SK-N-SH treated with all-trans-retinoic acid at 6 μM for 48 hours (cell line): ENCODE results near the gene ABHD2.

ENCODE experiments used
- ARNTL ChIP-seq: fragments of 450-650 bp; formaldehyde crosslinking; IDR thresholded peaks from 2 replicates; pipeline ENCODE4 v1.5.0; 2020; ENCODE audit warnings: low read depth, mild to moderate bottlenecking, moderate library complexity, borderline replicate concordance
- BACH2 ChIP-seq: fragments of 250-450 bp; sonication (Bioruptor Pico); IDR thresholded peaks from 2 replicates; pipeline ENCODE4 v1.9.0; 2021; ENCODE audit warnings: mild to moderate bottlenecking, borderline replicate concordance
- CSDC2 ChIP-seq: fragments of 250-450 bp; sonication (Bioruptor Pico); IDR thresholded peaks from 2 replicates; pipeline ENCODE4 v1.5.0; 2020; ENCODE audit warnings: mild to moderate bottlenecking, moderate library complexity
- ISL1 ChIP-seq: fragments of 250-450 bp; sonication (Bioruptor Pico); IDR thresholded peaks from 2 replicates; pipeline ENCODE4 v2.1.2; 2022; ENCODE audit warnings: mild to moderate bottlenecking, moderate library complexity
- RARB ChIP-seq: fragments of 250-450 bp; sonication (Bioruptor Pico); IDR thresholded peaks from 2 replicates; pipeline ENCODE4 v1.8.0; 2021; ENCODE audit warnings: mild to moderate bottlenecking, moderate library complexity
- ZC3H10 ChIP-seq: fragments of 250-450 bp; sonication (Bioruptor Pico); IDR thresholded peaks from 2 replicates; pipeline ENCODE4 v1.5.1; 2021; ENCODE audit warnings: mild to moderate bottlenecking, moderate library complexity
- ZFP3 ChIP-seq: fragments of 250-450 bp; sonication (Bioruptor Pico); IDR thresholded peaks from 2 replicates; pipeline ENCODE4 v1.5.0; 2020; ENCODE audit warnings: mild to moderate bottlenecking, moderate library complexity
- ZNF70 ChIP-seq: fragments of 450-650 bp; formaldehyde crosslinking; IDR thresholded peaks from 2 replicates; pipeline ENCODE4 v1.5.0; 2020; ENCODE audit warnings: mild to moderate bottlenecking, moderate library complexity
- TF ChIP-seq, protein P1 (sequence below): fragments of 250-450 bp; sonication (Bioruptor Pico); IDR thresholded peaks from 2 replicates; pipeline ENCODE4 v1.8.0; 2020; ENCODE audit warnings: mild to moderate bottlenecking, moderate library complexity, borderline replicate concordance

DNA sequence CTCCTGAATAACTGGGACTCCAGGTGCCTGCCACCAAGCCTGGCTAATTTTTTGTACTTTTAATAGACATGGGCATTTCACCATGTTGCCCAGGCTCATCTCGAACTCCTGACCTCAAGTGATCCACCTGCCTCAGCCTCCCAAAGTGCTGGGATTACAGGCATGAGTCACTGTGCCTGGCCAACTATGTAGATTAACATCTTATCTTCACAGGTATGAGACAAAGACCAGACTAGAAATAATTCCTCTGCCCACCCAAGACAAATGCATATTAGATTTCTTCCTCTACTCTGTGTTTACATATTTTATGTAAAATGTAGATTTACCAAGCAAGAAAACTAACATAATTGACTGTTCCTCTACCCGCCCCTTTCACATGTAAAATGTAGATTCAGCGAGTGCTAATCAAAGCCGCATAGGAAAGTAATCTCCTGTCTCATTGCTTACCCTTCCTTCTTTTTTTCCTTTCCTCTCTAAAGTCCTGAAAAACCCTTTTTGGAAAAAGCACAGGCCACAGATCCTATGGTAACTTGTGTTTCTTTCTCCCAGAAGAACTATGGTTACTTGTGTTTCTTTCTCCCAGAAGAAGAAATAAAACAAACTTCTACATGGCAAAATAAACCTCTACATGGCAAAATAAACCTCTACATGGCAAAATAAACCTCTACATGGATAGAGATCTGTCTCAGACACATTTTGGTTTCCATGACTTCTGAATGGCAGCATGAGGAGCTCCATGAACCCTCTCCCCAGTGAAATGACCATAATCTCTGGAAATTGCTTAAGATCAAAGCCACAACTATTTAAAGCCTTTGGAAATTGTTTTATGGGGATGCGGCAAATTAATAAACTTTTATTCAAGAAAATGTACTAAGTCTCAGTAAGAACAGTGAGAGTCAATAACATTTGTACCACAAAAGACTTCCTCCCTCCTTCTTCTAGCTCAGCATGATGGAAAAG is 9.1 kb upstream of the ABHD2 start:
- TF ChIP-seq CSDC2 (CRISPR knock-in tag) (no peak), RARB (no peak), ZFP3 (CRISPR knock-in tag) (no peak), ARNTL (CRISPR knock-in tag) (no peak), ISL1 (CRISPR knock-in tag) (no peak), ZNF70 (CRISPR knock-in tag) (no peak), ZC3H10 (CRISPR knock-in tag) (no peak), BACH2 (CRISPR knock-in tag) (no peak)
- TF ChIP-seq, protein P1, sequence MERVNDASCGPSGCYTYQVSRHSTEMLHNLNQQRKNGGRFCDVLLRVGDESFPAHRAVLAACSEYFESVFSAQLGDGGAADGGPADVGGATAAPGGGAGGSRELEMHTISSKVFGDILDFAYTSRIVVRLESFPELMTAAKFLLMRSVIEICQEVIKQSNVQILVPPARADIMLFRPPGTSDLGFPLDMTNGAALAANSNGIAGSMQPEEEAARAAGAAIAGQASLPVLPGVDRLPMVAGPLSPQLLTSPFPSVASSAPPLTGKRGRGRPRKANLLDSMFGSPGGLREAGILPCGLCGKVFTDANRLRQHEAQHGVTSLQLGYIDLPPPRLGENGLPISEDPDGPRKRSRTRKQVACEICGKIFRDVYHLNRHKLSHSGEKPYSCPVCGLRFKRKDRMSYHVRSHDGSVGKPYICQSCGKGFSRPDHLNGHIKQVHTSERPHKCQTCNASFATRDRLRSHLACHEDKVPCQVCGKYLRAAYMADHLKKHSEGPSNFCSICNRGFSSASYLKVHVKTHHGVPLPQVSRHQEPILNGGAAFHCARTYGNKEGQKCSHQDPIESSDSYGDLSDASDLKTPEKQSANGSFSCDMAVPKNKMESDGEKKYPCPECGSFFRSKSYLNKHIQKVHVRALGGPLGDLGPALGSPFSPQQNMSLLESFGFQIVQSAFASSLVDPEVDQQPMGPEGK (CRISPR knock-in tag), result no peak
